GM19328 (cell line): ENCODE data around the gene EBF3.

Source experiments
- ATAC-seq: cut with Tn5 transposase; IDR thresholded peaks from one replicate; pipeline ENCODE4 v1.9.1; 2021; ENCODE audit warnings: mild to moderate bottlenecking, moderate library complexity; ENCODE audit not compliant: unreplicated experiment

Gene EBF3

GRCh38 chr10:129857242-129857960, 106.7 kb downstream of the EBF3 start:
- ATAC-seq, result no peak

DNA sequence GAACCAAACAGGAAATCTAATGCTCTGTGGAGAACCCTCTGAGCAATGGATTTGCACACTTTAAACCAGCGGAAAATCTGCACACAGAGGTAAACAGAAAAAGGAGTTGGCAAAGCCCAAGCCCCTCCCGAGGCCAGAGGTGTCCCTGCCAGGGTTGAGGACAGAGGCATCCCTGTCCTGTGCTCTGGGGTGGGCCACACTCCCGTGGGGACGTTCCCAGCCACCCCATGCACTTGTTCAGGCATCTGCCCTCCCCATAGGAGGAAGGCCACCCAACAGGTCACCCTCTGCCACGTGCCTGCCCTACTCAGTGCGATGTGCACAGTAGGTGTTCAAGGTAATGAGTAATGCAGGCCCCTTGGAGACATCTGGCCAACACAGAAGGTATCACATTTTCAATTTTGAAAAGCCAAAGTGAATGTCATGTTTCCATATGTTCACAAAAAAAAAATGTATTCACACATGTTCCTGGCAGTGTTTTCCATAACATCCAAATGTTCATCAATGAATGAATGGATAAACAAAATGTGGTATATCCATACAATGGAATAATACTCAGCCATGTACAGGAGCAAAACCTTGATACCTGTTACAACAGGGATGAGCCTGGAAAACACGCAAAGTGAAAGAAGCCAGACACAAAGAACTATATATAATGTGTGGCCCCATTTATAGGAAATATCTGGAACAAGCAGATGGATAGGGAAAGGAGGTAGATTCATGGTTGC, 108.1 kb downstream of the EBF3 start:
- ATAC-seq, result no peak

DNA sequence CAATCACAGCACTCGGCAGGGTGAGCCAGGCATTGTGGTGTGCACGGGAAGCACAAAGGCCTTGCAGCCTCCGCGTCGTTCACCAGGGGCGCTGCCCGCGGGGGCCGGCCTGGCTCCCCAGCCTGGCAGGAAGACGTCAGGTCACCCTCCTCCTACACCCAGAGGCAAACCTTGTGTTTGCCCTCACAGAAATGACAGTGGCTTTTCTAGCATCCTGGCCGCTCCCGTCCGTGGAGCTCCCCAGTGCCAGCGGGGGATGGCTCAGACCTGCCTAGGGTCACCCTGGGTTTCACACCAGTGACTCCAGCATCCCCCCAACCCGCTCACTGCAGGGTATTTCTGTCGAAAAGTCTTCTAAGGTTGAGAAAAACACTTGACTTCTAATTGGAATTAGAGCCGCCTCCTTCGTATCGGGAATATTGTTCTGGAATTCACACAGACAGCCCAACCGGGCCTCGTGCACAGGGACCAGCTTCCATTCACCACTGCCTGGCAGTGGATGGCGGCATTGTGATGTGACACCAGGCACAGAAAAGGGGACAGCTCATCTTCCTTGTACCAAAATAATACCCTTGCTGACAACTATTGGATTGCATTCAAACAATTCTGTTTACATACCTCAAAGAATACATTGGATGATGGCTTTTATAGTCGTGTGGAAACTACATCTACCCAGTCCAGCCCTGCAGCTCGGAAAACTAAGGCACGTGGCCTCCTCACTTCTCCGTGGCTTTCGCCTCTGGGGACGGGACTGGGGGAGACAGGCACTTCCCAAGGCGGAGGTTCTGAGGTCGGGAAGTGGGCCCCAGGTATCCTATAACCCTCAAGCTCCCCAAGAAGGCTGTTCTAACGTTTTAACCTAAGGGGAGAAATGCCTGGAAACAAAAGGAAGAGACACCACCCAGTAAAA, 109.0 kb downstream of the EBF3 start:
- ATAC-seq, result no peak

GRCh38 chr10:129854158-129854557, 109.9 kb downstream of the EBF3 start:
- no peak for ATAC-seq

DNA sequence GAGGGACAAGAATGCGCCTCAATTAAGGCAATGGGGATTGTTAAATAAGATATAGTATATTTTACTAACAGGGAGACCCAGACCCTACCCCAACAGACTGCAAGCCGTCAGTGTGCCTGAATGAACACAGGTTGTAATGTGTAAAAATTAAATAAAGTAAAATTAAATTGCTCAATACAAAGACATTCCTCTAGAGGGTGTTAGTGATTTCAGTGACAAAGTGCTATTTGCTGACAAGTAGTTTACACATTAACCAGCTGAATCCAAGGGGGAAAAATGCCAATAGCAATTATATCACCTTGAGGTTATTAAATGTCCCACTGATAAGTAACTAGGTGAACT, 110.5 kb downstream of the EBF3 start:
- no peak for ATAC-seq

DNA sequence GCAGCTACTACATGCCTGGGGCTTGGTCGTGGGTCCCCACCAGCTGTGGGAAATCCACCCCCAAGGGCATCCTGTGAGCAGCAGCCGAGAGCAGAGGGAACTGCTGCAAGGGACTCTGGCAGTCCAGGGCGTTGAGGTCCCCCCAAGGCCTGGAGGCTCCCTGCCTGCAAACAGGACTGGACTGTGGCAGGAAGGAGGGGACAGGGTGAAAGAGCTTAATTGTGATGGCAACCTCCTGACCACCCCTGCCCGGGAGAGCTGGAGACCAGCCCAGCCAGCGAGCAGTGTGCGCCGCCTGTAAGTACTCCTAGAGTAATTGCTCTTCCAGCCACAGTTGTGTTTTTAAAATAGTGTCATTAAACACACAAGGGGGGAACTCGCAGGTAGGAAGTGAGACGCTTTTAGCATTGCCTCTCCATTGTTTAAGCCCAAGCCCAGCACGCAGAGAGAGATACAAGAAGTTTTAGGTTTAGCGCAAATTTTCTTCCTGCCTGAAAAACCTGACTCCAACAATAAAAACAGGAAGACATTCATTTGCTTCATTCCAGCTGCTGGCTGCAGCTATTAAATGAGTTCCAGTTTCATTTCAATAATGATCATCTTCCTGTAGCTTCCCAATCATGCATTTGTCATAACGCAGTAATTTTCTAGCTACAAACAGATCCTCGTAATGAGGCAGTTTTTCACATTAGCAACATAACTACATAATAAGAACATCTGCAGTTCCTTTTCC, 111.1 kb downstream of the EBF3 start:
- ATAC-seq, result no peak

- ATAC-seq, result no peak
Measured at GRCh38 chr10:129851941-129852640, 112.0 kb downstream of the EBF3 start.

GRCh38 chr10:129850790-129851189, 113.3 kb downstream of the EBF3 start:
- no peak for ATAC-seq

DNA sequence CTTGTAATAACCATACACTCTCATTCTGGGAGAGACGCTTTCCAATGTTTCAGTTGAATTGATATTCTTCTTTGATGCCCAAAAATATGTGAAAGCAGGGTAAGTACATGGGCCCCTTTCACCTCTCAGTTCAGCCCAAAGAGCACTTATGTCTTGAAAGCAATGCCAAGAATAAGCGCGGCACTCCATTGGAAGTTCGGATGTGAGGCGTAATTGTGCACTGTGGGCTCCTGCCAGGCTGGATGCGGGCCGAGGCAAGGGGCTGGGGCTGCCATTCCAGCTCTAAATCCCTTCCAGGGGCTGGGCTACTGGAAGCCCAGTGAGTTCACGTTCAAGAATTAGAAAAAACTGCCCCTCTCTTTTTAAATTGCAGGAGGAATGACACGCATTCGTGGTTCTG, 113.8 kb downstream of the EBF3 start:
- ATAC-seq, result no peak

GRCh38 chr10:129849853-129850252, 114.2 kb downstream of the EBF3 start:
- ATAC-seq, result no peak

DNA sequence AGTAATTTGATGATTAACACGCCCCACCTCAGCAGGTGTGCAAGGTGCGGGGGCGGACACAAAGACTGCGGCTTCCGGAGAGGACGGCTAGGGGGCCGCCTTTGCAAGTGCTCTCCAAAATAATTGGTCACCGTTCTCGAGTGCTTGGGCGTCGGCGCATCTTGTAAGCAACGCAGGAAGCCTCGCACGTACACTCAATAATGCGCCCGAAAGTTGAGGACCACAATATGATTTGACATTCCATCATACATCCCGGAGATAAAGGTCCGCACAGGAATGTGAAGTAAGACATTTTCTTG, 114.7 kb downstream of the EBF3 start:
- ATAC-seq, result no peak

DNA sequence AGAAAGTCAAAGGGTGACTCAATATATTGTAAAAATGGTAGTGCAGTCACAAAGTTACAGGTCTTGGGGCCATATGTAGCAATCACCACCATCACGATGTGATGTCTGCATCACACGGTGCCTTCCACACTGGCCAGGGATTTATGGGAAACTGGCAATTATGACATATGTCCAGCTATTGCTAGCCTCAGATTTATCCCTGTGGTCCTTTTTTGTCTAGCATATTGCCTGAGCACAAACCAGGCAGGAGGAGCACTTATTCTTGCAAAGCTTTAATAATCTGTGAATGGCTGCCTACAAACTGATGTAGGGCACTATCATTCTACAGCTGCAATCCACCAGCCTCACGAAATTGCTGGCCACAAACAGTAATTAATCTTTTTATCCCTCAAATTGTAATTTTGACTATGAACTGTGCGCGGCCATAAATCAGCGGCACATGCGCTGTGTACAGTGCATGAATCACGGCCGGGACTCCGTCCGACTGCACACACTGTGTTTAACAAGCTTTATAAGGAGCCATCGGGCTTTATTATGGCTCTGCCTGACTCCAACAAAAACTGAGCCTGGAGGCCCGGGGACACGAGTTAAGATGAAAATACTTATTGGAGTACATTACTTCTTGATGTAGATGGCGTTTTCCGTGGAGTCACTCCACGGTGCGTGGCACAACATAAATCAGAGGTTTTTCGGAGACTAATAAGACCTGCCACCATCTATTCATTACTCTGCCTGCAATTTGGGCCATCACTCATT, 115.2 kb downstream of the EBF3 start:
- no peak for ATAC-seq

GRCh38 chr10:129847741-129848483, 116.2 kb downstream of the EBF3 start:
- ATAC-seq, result no peak

DNA sequence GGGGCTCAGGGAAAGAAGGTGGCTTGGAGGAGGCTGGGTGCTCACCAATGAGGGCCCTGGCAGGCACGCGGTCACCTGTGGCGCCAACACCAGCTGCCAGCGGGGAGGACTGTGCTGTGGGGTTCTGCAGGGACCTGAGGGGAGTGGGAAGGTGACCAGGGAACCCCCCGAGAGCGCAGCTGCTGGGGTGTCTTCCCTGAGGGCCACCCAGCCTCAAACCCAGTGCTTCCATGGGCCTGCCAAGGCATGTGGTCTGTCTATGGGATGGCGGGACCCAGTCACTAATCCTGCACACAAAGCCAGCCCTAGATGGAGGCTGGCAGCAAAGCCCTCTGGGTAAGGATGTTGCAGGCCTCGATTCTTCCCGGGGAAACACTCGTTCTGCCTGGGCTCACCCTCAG, 117.1 kb downstream of the EBF3 start:
- ATAC-seq, result no peak

GRCh38 chr10:129845111-129845753, 118.8 kb downstream of the EBF3 start:
- no peak for ATAC-seq

- no peak for ATAC-seq
Measured at GRCh38 chr10:129844216-129844766, 119.8 kb downstream of the EBF3 start.

- no peak for ATAC-seq
Measured at GRCh38 chr10:129843702-129844101, 120.4 kb downstream of the EBF3 start.

DNA sequence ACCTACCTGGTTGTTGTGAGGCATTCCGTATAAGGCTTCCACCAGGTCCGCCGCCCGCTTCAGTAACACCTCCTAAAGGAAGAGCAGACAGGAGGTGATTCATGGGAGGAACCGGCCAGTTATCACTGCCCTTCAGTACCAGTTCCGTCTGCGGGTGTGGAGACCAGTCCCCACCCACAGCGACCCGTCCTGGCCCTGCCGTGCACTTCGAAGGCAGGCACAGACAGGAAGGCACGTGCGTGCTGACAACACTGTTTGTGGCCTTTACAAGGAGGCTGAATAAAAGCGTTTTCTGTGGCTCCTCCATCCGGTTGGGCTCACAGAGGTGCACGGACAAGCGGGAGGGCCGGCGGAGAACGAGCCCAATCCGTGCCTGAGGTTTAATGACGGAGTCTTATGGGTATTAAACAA, 120.9 kb downstream of the EBF3 start:
- ATAC-seq, result no peak
